IPS-11a (cell line): ENCODE measurements around the gene NME3.

ENCODE experiments used
- H3K4me3 ChIP-seq: one replicate; pipeline ENCODE4 v1.5.1; 2013; ENCODE audit warnings: low read depth, low read length, control low read depth

The NME3 gene

GRCh38 chr16:1781758-1782407 is 10.5 kb upstream of the NME3 start:
- H3K4me3 ChIP-seq, result peak overlapping the region; percentile 95

DNA sequence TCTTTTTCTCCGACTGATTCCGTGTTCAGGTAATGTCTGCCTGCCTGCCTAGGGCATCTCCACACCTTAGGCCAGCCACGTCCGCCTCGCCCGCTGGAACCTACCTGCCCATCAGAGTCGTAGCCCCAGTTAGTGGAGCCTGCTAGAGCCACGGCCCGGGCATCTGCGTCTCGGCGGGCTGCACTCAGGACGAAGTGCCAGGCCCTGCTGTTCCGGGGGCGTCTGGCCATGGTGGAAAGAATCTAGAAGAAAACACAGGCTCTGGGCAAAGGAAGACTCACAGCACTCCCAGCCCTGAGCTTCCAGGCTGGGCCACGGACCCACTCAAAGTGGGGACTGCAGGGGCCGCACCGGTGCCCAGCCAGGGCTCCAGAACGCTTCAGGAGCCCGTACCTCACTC is 9.9 kb upstream of the NME3 start:
- H3K4me3 ChIP-seq, result peak overlapping the region; percentile 95

DNA sequence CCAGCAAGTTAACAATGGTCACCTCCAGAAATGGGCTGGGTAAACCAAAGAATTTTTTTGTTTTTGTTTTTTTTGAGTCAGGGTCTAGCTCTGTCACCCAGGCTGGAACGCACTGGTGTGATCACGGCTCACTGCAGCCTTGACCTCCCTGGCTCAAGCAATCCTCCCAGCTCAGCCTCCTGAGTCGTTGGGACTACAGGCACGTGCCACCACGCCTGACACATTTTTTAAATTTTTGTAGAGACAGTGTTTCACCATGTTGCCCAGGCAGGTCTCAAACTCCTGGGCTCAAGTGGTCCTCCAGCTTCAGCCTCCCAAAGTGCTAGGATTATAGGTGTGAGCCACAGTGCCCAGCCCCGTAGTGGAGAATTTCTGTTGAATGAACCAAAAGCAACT is 9.3 kb upstream of the NME3 start:
- H3K4me3 ChIP-seq, result no peak overlapping the region

DNA sequence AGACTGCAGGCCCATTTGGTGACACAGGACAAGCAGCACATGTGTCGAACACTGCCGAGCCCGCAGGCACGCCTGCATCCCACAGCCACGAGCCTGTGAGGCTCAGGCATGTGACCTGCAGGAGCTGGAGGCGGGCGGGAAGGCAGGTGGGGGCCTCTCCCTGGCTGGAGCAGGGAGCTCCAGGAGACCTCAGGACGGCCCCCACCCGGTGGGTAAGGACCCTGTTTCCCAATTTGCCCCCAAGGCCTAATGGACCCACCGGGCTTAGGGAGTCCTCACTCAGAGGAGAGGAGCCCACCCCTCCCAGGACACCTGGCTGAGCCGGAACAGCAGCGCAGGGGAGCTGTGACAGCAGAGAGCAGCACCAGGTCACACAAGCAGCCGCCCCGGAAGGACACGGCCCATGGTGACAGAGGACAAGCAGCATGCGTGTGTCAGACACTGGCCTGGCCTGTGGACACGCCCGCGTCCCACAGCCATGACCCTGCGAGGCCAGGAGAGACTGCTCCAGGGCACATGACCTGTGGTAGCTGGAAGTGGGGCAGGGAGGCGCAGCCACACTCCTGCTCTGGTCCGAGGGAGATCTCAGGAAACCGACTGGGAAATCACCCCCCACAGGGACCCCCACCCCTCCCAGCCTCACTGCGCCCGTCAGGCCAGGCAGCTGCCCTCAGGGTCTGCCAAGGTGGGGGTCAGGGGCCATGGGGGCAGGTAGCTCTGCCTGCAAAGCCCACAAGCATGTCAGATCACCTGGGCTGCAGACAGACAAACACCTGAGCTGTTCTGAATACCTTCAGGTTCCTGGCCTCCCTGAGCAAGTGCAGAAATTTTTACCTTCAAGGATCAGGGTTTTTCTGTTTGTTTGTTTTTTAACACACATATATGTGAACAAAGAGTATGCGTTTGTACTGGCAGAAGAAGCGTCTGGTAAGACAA is 8.7 kb upstream of the NME3 start:
- H3K4me3 ChIP-seq, result no peak overlapping the region

- no peak overlapping the region for H3K4me3 ChIP-seq
These were observed 7.9 kb upstream of the NME3 start for GRCh38 chr16:1779234-1779701.

GRCh38 chr16:1778200-1779179 is 7.1 kb upstream of the NME3 start:
- H3K4me3 ChIP-seq, result no peak overlapping the region

DNA sequence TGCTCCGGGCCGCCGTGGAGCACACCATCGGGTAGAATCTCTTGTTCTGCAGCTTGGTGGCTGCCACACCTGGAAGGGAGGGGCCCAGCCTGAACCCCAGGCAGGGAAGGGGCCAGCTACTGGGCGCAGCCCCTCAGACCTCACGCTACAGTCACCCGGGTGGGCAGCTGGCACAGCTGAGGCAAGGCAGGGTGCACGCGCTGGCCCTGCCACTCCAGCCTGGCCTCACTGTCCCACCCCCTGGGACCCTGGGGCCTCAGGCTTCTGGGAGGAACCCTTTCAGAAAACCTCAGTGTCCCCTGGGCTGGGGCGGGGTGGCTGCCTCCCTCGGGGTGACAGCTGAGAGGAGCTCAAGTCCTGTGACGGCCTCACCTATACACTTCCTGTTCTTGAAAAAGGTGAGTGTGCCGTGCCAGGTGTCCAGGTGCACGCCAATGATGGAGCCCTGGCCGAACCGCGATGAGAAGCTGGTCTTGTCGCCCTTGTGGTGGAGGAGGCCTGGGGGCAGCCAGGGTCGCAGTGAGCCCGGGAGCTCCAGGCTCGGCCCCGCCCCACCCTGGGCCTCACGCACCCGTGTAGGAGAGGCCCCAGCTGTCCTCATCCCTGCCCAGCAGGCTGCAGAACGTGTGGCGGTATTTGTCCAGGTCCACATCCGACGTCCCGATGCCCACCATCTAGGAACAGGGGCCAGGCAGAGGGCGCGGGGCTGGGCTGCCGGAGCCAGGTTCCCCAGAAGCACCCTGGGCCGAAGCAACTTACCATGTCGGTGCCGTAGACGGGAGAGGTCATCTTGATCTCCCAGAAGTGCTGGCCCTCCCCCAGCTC is 6.2 kb upstream of the NME3 start:
- H3K4me3 ChIP-seq, result no peak overlapping the region

GRCh38 chr16:1776991-1777374 is 5.6 kb upstream of the NME3 start:
- H3K4me3 ChIP-seq, result no peak overlapping the region

- H3K4me3 ChIP-seq, result no peak overlapping the region
These were observed 5.3 kb upstream of the NME3 start for GRCh38 chr16:1776672-1776955.

DNA sequence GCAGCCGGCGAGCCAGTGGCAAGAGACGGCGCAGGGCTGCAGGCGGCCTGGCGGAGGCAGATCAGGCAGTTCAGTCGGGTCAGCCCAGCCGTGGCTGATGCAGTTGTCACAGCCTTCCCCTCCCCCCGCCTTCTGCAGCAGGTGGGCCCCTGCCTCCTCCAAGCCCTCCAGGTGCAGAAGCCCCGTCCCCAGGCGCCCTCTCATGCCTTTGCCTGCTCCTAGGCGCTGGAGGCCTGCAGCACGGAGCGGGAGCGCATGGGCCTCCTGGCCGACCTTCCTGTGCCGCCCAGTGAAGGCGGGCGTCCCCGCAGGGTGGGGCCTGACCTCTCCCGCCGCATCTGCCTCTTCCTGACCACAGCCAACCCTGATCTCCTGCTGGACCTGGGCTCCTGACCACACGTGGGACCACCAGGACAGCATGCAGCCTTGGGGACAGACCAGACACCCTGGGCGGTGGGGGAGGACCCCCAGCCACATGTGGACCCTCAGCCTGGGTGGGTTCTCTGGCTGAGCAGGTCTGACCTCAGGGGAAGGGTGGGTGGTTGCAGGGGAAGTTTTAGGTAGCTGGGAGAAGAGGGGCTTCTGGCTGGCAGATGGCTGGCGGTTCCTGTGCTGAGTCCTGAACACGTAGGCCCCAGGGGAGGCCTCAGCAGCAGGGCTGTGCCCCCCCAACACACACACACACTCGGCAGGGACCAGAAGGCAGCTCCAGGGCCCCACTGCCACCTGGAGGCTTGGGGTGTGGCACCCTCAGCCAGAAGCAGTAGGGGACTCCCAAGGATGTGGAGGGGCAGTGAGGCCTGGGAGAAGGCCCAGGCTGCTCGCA is 4.7 kb upstream of the NME3 start:
- H3K4me3 ChIP-seq, result no peak overlapping the region

DNA sequence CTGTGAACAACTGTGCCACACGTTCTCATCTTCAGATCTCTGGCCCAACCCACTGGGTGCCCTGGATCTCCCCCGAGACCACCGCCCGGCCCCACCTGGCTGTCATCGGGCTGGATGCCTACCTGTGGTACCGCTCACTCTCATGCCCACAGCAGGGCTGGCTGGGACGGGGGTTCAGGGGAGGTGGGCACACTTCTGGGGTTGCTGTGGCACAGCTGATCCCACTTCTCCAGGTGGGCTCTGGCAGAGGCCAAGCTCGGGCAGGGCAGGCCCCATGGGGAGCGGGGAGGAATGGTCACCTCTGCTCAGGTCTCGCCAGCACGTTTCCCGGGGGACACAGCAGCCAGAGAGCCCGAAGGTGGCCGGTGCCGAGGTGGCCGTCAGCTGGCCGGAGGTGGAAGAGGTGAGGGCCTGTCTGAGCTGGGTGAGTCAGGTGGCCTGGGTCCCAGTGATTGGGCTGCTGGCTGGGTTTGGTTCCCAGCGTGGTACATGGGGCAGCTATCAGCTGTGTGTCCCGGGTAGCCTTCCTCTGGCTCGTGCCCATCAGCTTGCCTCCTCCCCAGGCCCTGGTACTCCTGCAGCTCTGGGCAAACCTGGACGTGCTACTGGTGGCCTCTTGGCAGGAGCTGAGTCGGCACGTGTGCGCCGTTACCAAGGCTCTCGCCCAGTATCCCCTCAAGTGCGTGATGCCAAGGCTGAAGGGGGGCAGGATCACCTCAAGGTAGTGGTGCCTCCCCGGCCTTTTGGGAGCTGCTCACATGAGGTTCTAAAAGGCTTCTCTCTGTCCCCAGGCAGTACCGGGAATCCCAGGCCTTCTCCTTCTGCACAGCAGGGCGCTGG is 3.9 kb upstream of the NME3 start:
- H3K4me3 ChIP-seq, result no peak overlapping the region

- no peak overlapping the region for H3K4me3 ChIP-seq
These were observed 3.1 kb upstream of the NME3 start for GRCh38 chr16:1774448-1774780.

DNA sequence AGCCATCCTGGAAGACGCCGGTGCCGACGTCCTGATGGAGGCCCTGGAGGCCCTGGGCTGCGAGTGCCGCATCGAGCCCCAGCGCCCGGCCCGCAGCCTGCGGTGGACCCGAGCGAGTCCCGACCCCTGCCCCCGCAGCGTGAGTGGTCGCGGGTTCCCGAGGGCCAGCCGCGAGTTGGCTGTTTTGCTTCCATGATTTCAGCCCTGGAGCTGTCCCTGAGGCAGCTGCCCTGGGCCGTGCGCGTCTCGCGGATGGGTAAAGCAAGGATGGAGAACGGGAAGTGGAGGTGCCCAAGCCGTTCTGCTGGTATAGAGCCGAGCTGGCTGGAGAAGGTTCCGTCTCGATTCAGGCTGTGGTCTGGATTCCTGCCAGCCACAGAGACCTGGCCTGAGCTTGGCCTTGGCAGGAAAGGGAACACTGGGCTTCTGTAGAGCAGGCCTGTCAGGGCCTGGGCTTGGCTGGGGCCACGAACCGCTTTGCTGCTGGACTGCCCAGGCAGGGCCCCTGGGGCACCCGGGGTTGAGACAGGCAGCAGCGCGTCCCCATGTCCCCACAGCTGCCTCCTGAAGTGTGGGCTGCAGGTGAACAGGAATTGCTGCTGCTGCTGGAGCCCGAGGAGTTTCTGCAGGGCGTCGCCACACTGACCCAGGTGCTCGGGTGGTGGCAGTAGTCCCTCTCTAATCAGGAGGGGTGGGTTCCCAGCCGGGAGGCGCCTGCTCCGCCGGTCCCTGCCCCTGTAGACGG is 2.5 kb upstream of the NME3 start:
- peak overlapping the region; percentile 89 for H3K4me3 ChIP-seq

GRCh38 chr16:1772908-1773702 is 1.8 kb upstream of the NME3 start, which contains the start of gene MRPS34:
TSS of gene MRPS34 (minus strand) at chr16:1773134. CDS start at chr16:1773119, 15 bp downstream.
- H3K4me3 ChIP-seq, result peak within 1 kb of the TSS; percentile 89

DNA sequence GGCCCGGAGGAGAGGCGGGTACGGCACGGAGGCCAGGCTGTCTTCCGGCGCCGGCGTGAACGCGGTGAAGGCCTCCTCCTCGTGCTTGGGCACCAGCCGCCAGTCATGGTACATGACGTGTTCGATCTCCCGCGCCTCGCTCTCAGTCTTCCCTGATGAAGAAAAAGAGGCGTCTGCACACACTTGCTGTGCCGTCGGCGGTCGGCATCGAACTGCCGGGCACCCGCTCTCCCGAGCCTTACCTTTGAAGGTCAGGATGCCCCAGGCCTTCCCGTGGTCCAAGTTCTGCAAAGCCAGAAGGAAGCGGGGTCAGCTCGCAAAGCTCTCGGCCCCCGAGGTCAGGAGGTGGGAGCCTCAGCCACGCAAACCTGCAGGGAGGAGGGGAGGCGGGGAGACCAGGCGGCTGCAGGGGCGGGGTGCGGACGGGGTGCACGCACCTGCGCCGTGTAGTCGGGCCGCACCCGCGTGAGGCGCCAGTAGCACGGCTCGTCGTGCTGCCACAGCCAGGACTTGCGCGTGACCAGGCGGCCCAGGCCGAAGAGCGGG is 1.1 kb upstream of the NME3 start, which contains the start of gene EME2:
TSS of gene EME2 (plus strand) at position 449 of the 546 bp plus-strand sequence. CDS start 418 bp downstream, outside the sequence.
- H3K4me3 ChIP-seq, result peak within 1 kb of the TSS; percentile 89

DNA sequence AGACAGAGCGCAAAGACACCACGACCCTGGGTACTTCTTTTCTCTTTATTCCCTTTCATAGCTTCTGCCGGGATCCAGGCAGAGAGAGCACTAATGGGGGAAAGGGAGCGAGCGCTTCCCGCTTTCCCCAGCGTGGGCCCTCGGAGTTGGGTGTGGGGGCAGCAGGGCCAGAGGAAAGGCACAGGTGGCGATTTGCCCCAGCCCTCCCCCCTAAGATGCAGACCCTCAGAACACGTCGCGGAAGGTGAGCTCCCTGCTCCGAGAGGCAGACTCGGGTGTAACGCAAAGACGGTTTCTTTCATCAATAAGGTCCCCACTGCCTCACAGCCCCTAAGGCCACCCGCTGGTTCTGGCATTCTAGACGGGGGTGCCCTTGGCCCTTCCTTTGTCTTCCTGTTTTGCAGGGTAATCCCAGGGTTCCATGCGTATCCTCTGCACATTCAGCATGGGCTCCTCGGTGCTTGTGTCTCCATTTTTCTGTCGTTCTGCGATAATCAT is 570 bp upstream of the NME3 start:
- H3K4me3 ChIP-seq, result peak overlapping the region; percentile 89
